Liver (tissue), 9 donors: ENCODE measurements around the gene CYFIP2. TPM values are rescaled to one million over a fixed set of nuclear protein-coding genes. Genes with fewer than 3 reads are reported as not detected.

ENCODE experiments used
- DNase-seq: peaks from one replicate; pipeline ENCODE4 v3.0.0-alpha.2; 2017; ENCODE audit warnings: low spot score
- H3K27ac ChIP-seq, 2 donors: one replicate each; pipeline ENCODE4 v1.7.0; 2013; ENCODE audit warnings: inconsistent platforms in 2 of 2, low read length in 2 of 2, control low read depth in 1 of 2, low read depth in 1 of 2, mild to moderate bottlenecking in 1 of 2
- H3K27me3 ChIP-seq, 4 donors: one replicate each; pipeline versions ENCODE4 v1.6.1 to v1.7.0; 2013; ENCODE audit warnings: low read length in 3 of 4, inconsistent platforms in 1 of 4, mild to moderate bottlenecking in 1 of 4, moderate library complexity in 1 of 4; ENCODE audit not compliant: control insufficient read depth in 4 of 4, insufficient read depth in 4 of 4
- H3K36me3 ChIP-seq, 4 donors: one replicate each; pipeline versions ENCODE4 v1.6.1 to v1.7.0; 2013; ENCODE audit warnings: low read length in 3 of 4, mild to moderate bottlenecking in 3 of 4, low read depth in 1 of 4, moderate library complexity in 1 of 4; ENCODE audit not compliant: control insufficient read depth in 4 of 4, insufficient read depth in 3 of 4
- H3K4me1 ChIP-seq, 4 donors: one replicate each; pipeline versions ENCODE4 v1.6.1 to v1.7.0; 2013; ENCODE audit warnings: low read length in 3 of 4, mild to moderate bottlenecking in 3 of 4, moderate library complexity in 1 of 4; ENCODE audit not compliant: control insufficient read depth in 4 of 4, insufficient read depth in 4 of 4
- H3K4me3 ChIP-seq, 3 donors: one replicate each; pipeline versions ENCODE4 v1.6.1 to v1.7.0; 2013; ENCODE audit warnings: low read length in 3 of 3, control low read depth in 1 of 3, low read depth in 1 of 3, mild to moderate bottlenecking in 1 of 3
- H3K9ac ChIP-seq, 2 donors: one replicate each; pipeline ENCODE4 v1.7.0; 2013; ENCODE audit warnings: low read length in 2 of 2, mild to moderate bottlenecking in 2 of 2, moderate library complexity in 2 of 2, control low read depth in 1 of 2, low read depth in 1 of 2
- H3K9me3 ChIP-seq, 4 donors: one replicate each; pipeline versions ENCODE4 v1.6.1 to v1.7.0; 2013; ENCODE audit warnings: low read length in 3 of 4; ENCODE audit not compliant: control insufficient read depth in 4 of 4
- ATF3 ChIP-seq: IDR thresholded peaks from 2 replicates; pipeline ENCODE4 v1.6.1; 2016; ENCODE audit warnings: antibody characterized with exemption
- EGR1 ChIP-seq, 2 donors: IDR thresholded peaks; 2 replicates each; pipeline ENCODE4 v1.6.1; 2016 to 2018; ENCODE audit warnings: antibody characterized with exemption in 2 of 2, low read depth in 2 of 2
- FOXA1 ChIP-seq: IDR thresholded peaks from 2 replicates; pipeline ENCODE4 v1.6.1; 2016; ENCODE audit warnings: antibody characterized with exemption
- GABPA ChIP-seq, 2 donors: IDR thresholded peaks in 1 of 2; conservative IDR thresholded peaks in 1 of 2; 2 replicates each; pipeline ENCODE4 v1.6.1; 2016; ENCODE audit warnings: antibody characterized with exemption in 2 of 2, mild to moderate bottlenecking in 1 of 2, moderate library complexity in 1 of 2
- HNF4A ChIP-seq, 2 donors: conservative IDR thresholded peaks; 2 replicates each; pipeline ENCODE4 v1.6.1; 2016; ENCODE audit warnings: antibody characterized with exemption in 2 of 2, mild to moderate bottlenecking in 2 of 2
- HNF4G ChIP-seq: IDR thresholded peaks from 2 replicates; pipeline ENCODE4 v1.6.1; 2016; ENCODE audit warnings: antibody characterized with exemption
- NR2F2 ChIP-seq: IDR thresholded peaks from 2 replicates; pipeline ENCODE4 v1.6.1; 2016; ENCODE audit warnings: antibody characterized with exemption
- RAD21 ChIP-seq, 2 donors: IDR thresholded peaks; 2 replicates each; pipeline ENCODE4 v1.6.1; 2016; ENCODE audit warnings: antibody characterized with exemption in 2 of 2, mild to moderate bottlenecking in 2 of 2
- REST ChIP-seq: IDR thresholded peaks from 2 replicates; pipeline ENCODE4 v1.6.1; 2016; ENCODE audit warnings: antibody characterized with exemption, mild to moderate bottlenecking
- RXRA ChIP-seq, 2 donors: IDR thresholded peaks; 2 replicates each; pipeline ENCODE4 v1.6.1; 2017 to 2018; ENCODE audit warnings: antibody characterized with exemption in 2 of 2, mild to moderate bottlenecking in 1 of 2
- SP1 ChIP-seq: IDR thresholded peaks from 2 replicates; pipeline ENCODE4 v1.6.1; 2018; ENCODE audit warnings: antibody characterized with exemption, mild to moderate bottlenecking
- WGBS: extraction: QIAGEN DNeasy Blood & Tissue Kit; methylation state at CpG from one replicate; pipeline ENCODE4 v1.1.7; 2013; 5-methylcytosine and 5-hydroxymethylcytosine counted together
- polyA plus RNA-seq, 2 donors: library from polyadenylated mRNA; stranded (reverse) in 1 of 2; unstranded in 1 of 2; fragments of 200-250 nt in 1 of 2; fragments of >200 nt in 1 of 2; fragmentation: Nextera tagmentation in 1 of 2; extraction: Ambion mirVana in 1 of 2; gene quantifications; one replicate each; pipeline versions ENCODE4 v1.2.1 to v1.2.3, GENCODE V29; 2013 to 2015
- total RNA-seq, 2 donors: library from RNA; depleted of rRNA; stranded (reverse); fragments of >200 nt; gene quantifications; one replicate each; pipeline ENCODE4 v1.2.3, GENCODE V29; 2014
- TF ChIP-seq, protein P1 (sequence below): fragments of 150-350 bp; IDR thresholded peaks from 2 replicates; pipeline ENCODE4 v1.5.1; 2017; ENCODE audit warnings: improper control_type of control experiment, low read depth, low read length; ENCODE audit not compliant: missing input control
- donor health status: healthy.
- donor health status: healthy.
- donor health status: healthy.
- donor health status: healthy.
- donor health status: healthy.

Gene CYFIP2
- total and polyA plus RNA-seq, 4 donors: 12.6 to 38.9 (median 28.2) TPM

- no peaks in the 10 kb centered on the region for H3K9me3 ChIP-seq
- H3K4me3 ChIP-seq: no peak overlapping the region
- no peak for DNase-seq
- 93% methylated on average over 3 of the region's 3 CpGs for WGBS
- H3K36me3 ChIP-seq: no peaks in the 10 kb centered on the region
- H3K27ac ChIP-seq: no peak overlapping the region
- H3K9ac ChIP-seq: no peak overlapping the region
- TF ChIP-seq NR2F2: no peak
- TF ChIP-seq GABPA (IDR thresholded peaks at IDR 0.05 in 1 of 2, conservative IDR thresholded peaks at IDR 0.05 in 1 of 2): no peak
- no peak for TF ChIP-seq HNF4G
- TF ChIP-seq HNF4A (conservative IDR thresholded peaks at IDR 0.05): no peak
- TF ChIP-seq ATF3: no peak
- TF ChIP-seq EGR1 (IDR thresholded peaks at IDR 0.05; ENCODE audit: low read depth in 2 of 2): no peak
- TF ChIP-seq REST: no peak
- TF ChIP-seq, protein P1, sequence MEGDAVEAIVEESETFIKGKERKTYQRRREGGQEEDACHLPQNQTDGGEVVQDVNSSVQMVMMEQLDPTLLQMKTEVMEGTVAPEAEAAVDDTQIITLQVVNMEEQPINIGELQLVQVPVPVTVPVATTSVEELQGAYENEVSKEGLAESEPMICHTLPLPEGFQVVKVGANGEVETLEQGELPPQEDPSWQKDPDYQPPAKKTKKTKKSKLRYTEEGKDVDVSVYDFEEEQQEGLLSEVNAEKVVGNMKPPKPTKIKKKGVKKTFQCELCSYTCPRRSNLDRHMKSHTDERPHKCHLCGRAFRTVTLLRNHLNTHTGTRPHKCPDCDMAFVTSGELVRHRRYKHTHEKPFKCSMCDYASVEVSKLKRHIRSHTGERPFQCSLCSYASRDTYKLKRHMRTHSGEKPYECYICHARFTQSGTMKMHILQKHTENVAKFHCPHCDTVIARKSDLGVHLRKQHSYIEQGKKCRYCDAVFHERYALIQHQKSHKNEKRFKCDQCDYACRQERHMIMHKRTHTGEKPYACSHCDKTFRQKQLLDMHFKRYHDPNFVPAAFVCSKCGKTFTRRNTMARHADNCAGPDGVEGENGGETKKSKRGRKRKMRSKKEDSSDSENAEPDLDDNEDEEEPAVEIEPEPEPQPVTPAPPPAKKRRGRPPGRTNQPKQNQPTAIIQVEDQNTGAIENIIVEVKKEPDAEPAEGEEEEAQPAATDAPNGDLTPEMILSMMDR: no peak
- TF ChIP-seq FOXA1: no peak
- no peak for TF ChIP-seq SP1
- no peak for TF ChIP-seq RAD21 (IDR thresholded peaks at IDR 0.05)
- TF ChIP-seq RXRA (IDR thresholded peaks at IDR 0.05): no peak
- no peaks in the 10 kb centered on the region for H3K27me3 ChIP-seq
- peaks cover 3 to 33% (median 25%) of the 10 kb centered on the region in 4 donors for H3K4me1 ChIP-seq
Measured at GRCh38 chr5:157292599-157292998, 26.7 kb downstream of the CYFIP2 start.

GRCh38 chr5:157294407-157295091 is 28.6 kb downstream of the CYFIP2 start:
- Histone ChIP-seq H3K9me3 (no peaks in the 10 kb centered on the region), H3K4me1 (peaks cover 0 to 17% (median 10%) of the 10 kb centered on the region in 4 donors), H3K4me3 (no peak overlapping the region), H3K27me3 (no peaks in the 10 kb centered on the region), H3K9ac (no peak overlapping the region), H3K27ac (no peak overlapping the region), H3K36me3 (no peaks in the 10 kb centered on the region)
- WGBS: 87% methylated on average over 7 of the region's 7 CpGs
- peak; percentile 56 to 76 for TF ChIP-seq RAD21 (IDR thresholded peaks at IDR 0.05)
- TF ChIP-seq FOXA1: no peak
- TF ChIP-seq, protein P1: peak; percentile 16
- DNase-seq: no peak
